ENCODE results near the gene SH3PXD2B. TPM values are rescaled to one million over a fixed set of nuclear protein-coding genes. Genes with fewer than 3 reads are reported as not detected.

Gene SH3PXD2B
- total and polyA plus RNA-seq, 2 of the 13 experiments (the other 11 are each of a cell fraction or from before 2014, with no cell fraction given) = 3.4 to 4.6 TPM

DNA sequence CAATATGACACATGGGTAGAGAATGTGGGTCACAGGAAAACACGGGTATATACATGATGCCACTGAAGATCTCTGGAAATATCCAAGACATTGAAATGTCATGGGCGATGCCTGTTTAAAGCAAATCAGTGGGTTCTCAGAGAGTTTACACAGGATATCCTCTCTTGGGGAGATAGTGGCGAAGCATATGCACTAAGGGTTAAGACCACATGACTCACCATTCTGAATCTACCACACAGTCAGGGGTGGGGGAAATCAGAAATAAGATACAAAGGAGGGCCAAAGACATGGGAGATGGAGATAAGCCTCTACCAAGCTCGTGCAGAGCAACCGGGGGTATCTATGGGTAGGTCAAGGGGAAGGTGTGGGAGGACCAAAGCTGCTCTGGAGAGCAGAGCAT, 58.8 kb downstream of the SH3PXD2B start:
- Histone ChIP-seq H3K9ac (ENCODE audit: insufficient read depth, low read depth, low read length) (no peak overlapping the region), H3K79me2 (ENCODE audit: insufficient read depth, low read length) (no peaks in the 10 kb centered on the region), H3K4me1 (ENCODE audit: insufficient read depth, low read length) (no peaks in the 10 kb centered on the region), H3K27ac (ENCODE audit: extremely low read length, insufficient read depth, low read length) (no peak overlapping the region), H3K27me3 (ENCODE audit: control insufficient read depth in 1 of 2, insufficient read depth in 2 of 2, low read length in 2 of 2) (no peaks in the 10 kb centered on the region), H3K4me2 (ENCODE audit: low read depth, low read length) (no peak overlapping the region), H3K4me3 (replicated peaks in 1 of 3; ENCODE audit: insufficient read depth in 1 of 3, low read depth in 2 of 3, low read length in 3 of 3) (no peak overlapping the region), H2AFZ (ENCODE audit: low read length) (no peak overlapping the region), H4K20me1 (ENCODE audit: insufficient read depth, low read length) (no peaks in the 10 kb centered on the region), H3K36me3 (replicated peaks in 1 of 2; ENCODE audit: control insufficient read depth in 1 of 2, insufficient read depth in 2 of 2, low read length in 2 of 2) (peaks cover 0 to 5% of the 10 kb centered on the region in 2 experiments; a peak in 2 of 5 replicates), H3K9me3 (ENCODE audit: low read length) (no peaks in the 10 kb centered on the region)
- ChIA-PET CTCF (ENCODE audit: low intra/inter-chr PET ratio, low total read pairs) (no interaction called here), POLR2A (no interaction called here)
- BruUV-seq (replicated peaks) = no TSS peak
- ATAC-seq = no peak
- no peak for DNase-seq (ENCODE audit: low spot score)
- no peak for TF ChIP-seq BHLHE40 (IDR thresholded peaks at IDR 0.05; ENCODE audit: low read length)
- TF ChIP-seq SOX6 (IDR thresholded peaks at IDR 0.05) = no peak
- no peak for TF ChIP-seq SOX6 (CRISPR knock-in tag; IDR thresholded peaks at IDR 0.05)
- TF ChIP-seq, protein P1, sequence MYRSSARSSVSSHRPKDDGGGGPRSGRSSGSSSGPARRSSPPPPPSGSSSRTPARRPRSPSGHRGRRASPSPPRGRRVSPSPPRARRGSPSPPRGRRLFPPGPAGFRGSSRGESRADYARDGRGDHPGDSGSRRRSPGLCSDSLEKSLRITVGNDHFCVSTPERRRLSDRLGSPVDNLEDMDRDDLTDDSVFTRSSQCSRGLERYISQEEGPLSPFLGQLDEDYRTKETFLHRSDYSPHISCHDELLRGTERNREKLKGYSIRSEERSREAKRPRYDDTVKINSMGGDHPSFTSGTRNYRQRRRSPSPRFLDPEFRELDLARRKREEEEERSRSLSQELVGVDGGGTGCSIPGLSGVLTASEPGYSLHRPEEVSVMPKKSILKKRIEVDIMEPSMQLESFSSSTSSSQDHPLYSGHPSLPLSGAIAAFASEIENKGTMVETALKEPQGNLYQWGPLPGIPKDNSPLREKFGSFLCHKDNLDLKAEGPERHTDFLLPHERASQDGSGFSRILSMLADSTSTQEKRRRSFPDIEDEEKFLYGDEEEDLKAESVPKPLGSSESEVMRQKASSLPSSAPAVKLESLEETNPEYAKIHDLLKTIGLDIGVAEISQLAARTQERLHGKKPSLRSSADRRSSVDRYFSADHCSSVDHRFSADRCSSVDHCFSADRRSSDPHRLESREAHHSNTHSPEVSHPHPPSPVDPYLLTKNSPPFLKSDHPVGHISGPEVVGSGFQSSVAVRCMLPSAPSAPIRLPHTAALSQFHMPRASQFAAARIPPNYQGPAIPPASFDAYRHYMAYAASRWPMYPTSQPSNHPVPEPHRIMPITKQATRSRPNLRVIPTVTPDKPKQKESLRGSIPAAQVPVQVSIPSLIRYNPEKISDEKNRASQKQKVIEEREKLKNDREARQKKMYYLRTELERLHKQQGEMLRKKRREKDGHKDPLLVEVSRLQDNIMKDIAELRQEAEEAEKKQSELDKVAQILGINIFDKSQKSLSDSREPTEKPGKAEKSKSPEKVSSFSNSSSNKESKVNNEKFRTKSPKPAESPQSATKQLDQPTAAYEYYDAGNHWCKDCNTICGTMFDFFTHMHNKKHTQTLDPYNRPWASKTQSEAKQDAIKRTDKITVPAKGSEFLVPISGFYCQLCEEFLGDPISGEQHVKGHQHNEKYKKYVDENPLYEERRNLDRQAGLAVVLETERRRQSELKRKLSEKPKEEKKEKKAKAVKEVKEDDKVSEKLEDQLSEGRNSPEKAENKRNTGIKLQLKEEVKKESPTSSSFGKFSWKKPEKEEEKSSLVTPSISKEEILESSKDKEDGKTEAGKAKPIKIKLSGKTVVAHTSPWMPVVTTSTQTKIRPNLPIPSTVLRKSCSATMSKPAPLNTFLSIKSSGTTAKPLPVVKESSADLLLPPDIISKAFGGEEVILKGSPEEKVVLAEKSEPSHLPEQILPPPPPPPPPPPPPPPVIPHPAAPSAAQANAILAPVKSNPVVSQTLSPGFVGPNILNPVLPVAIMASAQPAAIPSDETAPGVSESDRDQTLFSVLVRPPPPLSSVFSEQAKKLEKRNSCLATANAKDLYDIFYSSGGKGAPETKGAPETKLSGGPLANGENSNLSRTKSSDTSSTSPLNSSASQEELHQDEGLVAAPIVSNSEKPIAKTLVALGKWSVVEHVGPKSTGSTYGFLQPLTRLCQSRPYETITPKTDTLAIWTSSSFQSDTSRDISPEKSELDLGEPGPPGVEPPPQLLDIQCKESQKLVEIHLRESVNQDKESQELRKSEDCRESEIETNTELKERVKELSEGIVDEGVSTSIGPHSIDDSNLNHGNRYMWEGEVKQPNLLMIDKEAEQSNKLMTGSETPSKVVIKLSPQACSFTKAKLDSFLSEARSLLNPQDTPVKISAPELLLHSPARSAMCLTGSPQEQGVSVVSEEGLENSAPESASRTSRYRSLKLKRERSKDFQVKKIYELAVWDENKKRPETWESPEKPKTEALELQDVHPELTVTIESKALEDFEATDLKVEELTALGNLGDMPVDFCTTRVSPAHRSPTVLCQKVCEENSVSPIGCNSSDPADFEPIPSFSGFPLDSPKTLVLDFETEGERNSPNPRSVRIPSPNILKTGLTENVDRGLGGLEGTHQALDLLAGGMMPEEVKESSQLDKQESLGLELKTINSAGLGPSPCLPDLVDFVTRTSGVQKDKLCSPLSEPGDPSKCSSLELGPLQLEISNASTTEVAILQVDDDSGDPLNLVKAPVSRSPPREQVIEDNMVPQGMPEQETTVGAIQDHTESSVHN (CRISPR knock-in tag; IDR thresholded peaks at IDR 0.05) = no peak
- TF ChIP-seq, protein P2, sequence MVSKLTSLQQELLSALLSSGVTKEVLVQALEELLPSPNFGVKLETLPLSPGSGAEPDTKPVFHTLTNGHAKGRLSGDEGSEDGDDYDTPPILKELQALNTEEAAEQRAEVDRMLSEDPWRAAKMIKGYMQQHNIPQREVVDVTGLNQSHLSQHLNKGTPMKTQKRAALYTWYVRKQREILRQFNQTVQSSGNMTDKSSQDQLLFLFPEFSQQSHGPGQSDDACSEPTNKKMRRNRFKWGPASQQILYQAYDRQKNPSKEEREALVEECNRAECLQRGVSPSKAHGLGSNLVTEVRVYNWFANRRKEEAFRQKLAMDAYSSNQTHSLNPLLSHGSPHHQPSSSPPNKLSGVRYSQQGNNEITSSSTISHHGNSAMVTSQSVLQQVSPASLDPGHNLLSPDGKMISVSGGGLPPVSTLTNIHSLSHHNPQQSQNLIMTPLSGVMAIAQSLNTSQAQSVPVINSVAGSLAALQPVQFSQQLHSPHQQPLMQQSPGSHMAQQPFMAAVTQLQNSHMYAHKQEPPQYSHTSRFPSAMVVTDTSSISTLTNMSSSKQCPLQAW (CRISPR knock-in tag; IDR thresholded peaks at IDR 0.05) = no peak
- FAIRE-seq = no peak
- intact Hi-C loops (cut with micrococcal nuclease; ENCODE audit: unreplicated experiment) = no loop called here
- 79% methylated on average over 5 of the region's 5 CpGs for WGBS (ENCODE audit: low lambda C conversion rate)
- in situ Hi-C loops (cut with HindIII; ENCODE audit: extremely low pct_ligation_motif_present, low pct_unique_long_range_greater_than_20kb) = no loop called here
